ENCODE measurements around the gene CISTR.
"Not testable (repeated sequence)": the region's sequence is repeated elsewhere in the genome, so short reads cannot be mapped to it uniquely, and the experiment has no call there.

Gene CISTR

DNA sequence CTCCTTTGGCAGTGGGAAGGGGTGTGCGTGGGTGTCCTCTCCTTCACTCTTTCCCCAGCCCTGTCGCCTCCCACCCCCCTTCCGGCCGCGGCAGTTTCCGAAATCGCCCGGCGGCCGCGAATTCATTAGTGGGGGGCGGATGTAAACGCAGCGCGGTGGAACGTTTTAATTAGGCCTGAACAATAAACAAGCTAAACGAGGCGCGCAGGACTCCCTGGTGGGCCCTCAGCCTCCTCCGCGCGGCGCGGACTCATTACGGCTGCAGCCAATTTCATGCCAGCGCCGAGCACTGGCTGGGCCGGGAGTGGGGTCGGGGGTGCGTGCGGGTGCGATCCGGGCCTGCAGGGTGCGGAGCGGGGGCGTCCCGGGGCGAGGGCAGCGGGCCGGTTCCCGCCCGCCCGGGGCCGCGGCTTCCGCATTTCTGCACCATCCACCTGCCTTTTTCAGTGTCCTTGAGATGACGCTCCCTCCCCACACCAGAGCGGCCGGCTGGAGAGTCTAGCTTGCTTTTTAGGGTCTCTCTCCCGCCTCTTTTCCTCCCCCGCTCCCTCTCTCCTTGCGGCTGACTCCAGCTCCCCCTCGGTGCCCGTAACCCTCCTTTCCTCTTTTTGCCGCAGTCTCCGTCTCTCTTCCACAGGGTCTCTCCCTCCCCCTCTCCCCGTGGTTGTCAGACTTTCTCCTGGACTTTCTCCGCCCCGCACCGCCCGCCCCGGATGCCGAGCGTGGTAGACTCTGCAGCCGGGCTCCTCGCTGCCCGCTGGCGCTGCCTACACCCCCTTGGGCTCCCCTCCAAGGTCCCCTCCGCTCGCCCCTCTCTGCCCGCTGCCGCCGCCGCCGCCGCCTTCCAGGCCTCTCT is at the start of gene CISTR:
Gene CISTR (minus strand): TSS at position 644 of the 856 bp plus-strand sequence.
- DNase-seq, result no peak

- DNase-seq, result no peak
Observed at GRCh38 chr12:53798575-53798974, 46.8 kb upstream of the CISTR start.

GRCh38 chr12:53795927-53796326 is 44.1 kb upstream of the CISTR start:
- DNase-seq, result no peak

- no peak for DNase-seq
Observed at GRCh38 chr12:53793221-53793620, 41.4 kb upstream of the CISTR start.

DNA sequence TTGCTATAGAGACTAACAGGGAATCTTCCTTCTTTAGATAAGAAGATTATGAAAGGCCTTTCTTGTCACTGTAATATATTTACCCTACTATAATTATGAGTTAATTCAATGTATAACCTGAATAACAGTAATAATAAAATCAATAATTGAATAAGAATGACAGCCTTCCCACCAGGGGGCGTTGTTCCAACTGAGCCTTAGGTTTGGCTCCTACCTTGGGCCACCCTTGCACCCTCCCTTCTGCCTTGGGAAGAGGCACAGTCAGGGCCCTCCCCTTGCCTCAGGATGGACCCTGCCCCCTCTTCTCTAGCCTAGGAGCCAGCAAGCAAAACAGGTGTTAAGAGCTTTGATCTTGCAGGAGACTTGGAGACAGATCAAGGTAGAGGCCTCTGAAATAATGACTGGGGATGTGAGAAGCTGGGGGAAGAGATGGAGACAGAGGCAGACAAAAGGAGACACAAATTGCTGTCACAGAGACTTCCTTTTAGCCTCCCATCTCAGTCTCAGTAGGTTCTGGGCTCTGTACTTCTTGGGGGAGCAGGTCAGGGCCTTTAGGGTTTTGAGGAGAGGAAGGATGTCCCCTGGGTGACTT is 40.1 kb upstream of the CISTR start:
- no peak for DNase-seq

- DNase-seq, result no peak
Observed at GRCh38 chr12:53789570-53789969, 37.8 kb upstream of the CISTR start.

- DNase-seq, result no peak
Observed at GRCh38 chr12:53788892-53789291, 37.1 kb upstream of the CISTR start.

GRCh38 chr12:53786411-53786810 is 34.6 kb upstream of the CISTR start:
- DNase-seq, result no peak

GRCh38 chr12:53785161-53785560 is 33.4 kb upstream of the CISTR start:
- no peak for DNase-seq

- DNase-seq, result no peak
Observed at GRCh38 chr12:53782093-53782703, 30.4 kb upstream of the CISTR start.

DNA sequence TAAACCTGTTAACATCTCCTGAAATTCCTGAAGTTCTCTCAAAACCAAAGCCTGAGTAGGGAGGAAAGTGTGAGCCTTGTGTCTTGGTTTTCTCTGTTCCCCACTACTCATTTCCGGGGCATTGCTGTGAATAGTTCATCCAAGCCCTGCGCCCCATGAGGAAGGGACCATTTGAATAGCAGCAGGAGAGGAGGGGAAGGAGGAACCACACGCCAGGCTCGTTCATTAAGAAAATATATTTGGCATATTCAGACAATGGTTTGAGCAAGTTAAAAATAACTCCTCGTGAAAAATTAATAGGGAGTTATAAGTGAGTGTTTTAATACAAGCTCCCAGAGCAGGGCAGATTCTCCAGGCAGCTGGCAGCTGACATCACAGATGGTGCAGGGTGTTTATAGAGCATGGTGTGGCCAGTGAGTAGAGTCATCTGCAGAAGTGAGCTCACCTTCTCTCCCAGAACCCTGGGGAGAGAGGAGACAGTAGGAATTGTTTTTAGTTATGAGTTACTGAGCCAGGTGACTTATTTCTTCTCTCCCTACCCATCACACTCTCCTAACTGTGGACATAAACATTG is 29.5 kb upstream of the CISTR start:
- DNase-seq, result no peak

DNA sequence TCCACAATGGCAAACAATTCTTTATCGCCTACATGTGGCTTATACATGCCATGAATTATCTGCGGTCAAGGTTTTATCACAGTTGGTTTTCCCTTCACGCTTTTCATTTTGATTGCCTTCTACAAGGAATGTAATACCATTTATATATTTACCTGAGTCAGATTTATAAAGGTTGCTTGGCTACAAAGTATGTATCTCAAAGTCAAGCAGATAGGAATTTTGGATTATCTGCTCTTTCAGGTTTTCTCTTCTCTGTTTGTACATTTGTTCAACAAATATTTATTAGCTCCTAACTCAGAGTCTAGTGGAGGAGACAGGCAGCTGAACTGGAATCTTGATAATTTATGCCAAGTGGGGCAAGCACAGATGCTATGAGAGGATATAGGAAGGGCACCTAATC is 28.5 kb upstream of the CISTR start:
- DNase-seq, result no peak

GRCh38 chr12:53779679-53780078 is 27.9 kb upstream of the CISTR start:
- DNase-seq, result not testable (repeated sequence)

DNA sequence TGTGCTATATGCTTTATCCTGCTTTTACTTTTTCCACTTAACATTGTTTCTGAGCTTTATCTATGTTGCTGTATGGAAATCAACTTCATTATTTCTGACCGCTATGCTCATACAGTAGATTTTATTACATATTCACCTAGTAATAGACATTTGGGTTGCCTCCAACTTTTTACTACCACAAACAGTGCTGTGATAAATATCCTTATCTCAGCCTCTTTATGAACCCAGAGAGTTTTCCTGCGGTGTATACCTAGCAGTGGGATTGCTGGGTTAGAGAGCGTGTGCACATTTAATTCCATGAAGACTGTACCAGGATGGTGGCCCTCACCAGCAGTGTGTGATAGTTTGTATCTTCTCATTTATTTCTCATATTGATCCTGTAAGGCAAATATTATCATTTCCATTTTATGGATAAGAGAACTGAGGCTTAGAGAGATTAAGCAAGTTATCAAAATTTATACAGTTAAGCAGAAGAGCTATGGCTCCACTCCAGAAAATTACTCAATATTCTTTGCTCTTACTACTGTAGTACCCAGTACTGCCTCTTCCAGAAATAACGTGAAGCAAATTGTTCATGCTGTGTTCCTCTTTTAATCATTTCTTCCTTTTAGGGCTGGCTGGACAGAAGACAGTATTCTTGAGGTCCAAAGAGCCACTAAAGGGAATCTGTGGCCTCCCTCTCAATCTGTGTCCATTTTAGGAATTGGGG is 26.3 kb upstream of the CISTR start:
- no peak for DNase-seq

- DNase-seq, result no peak
Observed at GRCh38 chr12:53777412-53777811, 25.6 kb upstream of the CISTR start.

GRCh38 chr12:53776872-53777271 is 25.1 kb upstream of the CISTR start:
- DNase-seq, result no peak

DNA sequence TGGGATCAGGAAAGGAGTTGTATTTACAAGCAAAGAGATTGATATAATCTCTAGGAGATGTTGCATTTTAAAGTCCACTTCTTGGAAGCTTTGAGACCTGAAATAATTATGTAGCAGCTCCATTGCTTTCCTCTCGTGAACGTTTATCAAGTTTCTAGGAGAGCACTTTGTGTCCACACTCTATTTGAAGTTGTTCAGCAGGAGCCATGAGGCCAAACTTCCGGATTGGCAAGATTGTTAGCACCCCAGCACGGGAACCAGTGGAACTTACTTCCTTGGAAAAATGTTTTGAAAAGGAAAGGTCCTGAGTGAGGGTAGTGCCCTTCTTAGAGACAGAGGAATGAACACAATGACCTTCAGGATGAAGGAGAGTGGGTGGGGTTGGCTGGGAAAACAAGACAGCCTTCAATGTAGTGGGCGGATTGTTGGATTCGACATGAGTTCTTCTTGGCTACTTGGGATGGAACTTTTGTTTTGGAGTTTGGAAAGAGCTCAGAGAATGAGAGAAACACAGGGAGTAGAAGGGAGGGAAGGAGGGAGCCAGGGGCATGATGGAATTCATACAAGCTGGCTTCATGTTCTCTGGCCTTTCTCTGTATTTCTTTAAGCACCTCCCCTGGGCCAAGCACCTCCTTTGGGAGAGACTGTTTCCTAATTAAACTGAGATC is 23.8 kb upstream of the CISTR start:
- DNase-seq, result no peak

GRCh38 chr12:53770281-53770680 is 18.5 kb upstream of the CISTR start:
- no peak for DNase-seq

- DNase-seq, result no peak
Observed at GRCh38 chr12:53768976-53769375, 17.2 kb upstream of the CISTR start.

DNA sequence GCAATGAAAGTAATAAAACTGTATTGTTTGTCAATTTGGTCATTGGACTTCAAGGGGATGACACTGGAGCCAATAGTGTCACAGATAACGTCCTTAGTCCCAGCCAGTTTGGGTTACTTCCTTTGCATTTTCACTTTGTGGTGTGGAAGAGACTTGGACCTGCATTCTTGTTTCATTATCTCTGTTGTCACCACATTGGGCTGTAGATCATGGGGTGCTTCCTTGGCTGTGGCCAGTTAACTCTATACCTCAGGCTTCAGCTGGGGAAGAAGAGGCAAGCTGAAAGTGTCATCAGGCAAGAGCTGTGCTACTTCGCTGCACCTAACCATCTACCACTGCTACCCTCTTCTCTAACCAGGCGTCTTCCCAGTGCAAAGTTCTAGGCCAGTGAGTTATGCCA is 15.1 kb upstream of the CISTR start:
- DNase-seq, result no peak

GRCh38 chr12:53765891-53766290 is 14.1 kb upstream of the CISTR start:
- no peak for DNase-seq

DNA sequence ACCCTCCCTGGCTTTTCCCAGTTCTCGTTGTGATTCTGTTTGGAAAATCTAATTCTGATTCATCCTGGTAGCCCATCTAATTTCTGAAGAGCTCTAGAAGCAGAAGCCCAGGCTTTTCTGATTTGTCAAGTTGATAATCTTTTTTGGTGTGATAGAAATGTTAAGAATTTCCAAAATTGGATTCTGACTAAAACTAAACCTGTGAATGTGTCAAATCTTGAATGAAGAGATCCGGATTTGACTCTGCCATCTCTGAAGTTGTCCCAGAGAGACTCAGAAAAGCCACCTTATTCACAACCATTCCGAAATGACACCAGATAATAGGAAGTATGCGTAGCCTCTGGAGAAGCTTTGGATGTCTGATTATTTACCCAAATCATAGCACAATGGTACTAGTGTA is 12.8 kb upstream of the CISTR start:
- DNase-seq, result no peak

- DNase-seq, result not testable (repeated sequence)
Observed at GRCh38 chr12:53762793-53763192, 11.0 kb upstream of the CISTR start.

Data from stimulated activated CD4-positive, alpha-beta T cell treated with anti-CD3 and anti-CD28 coated beads, Interleukin-1b, Interleukin-23, amount 100 ng/mL, for 48 hours (primary cell).